Ishikawa (cell line): ENCODE results near the gene FKBP4.

Experiments
- EP300 ChIP-seq: IDR thresholded peaks from 2 replicates; pipeline ENCODE4 v1.6.1; 2012; ENCODE audit warnings: borderline replicate concordance
- FOXM1 ChIP-seq: IDR thresholded peaks from 2 replicates; pipeline ENCODE4 v1.6.1; 2012; ENCODE audit warnings: low read depth, borderline replicate concordance
- NFIC ChIP-seq: IDR thresholded peaks from 2 replicates; pipeline ENCODE4 v1.6.1; 2012
- TAF1 ChIP-seq: IDR thresholded peaks from 2 replicates; pipeline ENCODE4 v1.6.1; 2012; ENCODE audit warnings: low read depth, mild to moderate bottlenecking
- TEAD4 ChIP-seq: IDR thresholded peaks from 2 replicates; pipeline ENCODE4 v1.6.1; 2012
- ZBTB7A ChIP-seq: IDR thresholded peaks from 2 replicates; pipeline ENCODE4 v1.6.1; 2012; ENCODE audit warnings: low read depth
- TF ChIP-seq, protein P1 (sequence below): IDR thresholded peaks from 2 replicates; pipeline ENCODE4 v1.6.1; 2012

- TF ChIP-seq FOXM1 (no peak), ZBTB7A (0 out of 2 replicates have a peak, but pooled peaks have one; percentile 37), TEAD4 (0 out of 2 replicates have a peak, but pooled peaks have one; percentile 31), EP300 (peak; percentile 45; the same call in 1 of the 2 replicates), TAF1 (peak; percentile 86), NFIC (no peak; the same call in 1 of the 2 replicates)
- TF ChIP-seq, protein P1, sequence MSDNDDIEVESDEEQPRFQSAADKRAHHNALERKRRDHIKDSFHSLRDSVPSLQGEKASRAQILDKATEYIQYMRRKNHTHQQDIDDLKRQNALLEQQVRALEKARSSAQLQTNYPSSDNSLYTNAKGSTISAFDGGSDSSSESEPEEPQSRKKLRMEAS = peak; percentile 98
These were observed at the start of gene FKBP4 for GRCh38 chr12:2794736-2795289.
